ENCODE measurements around the gene COMMD8.
A peak's percentile ranks its signal among the peaks of the same experiment; 100 is the strongest.
"Not testable (repeated sequence)": the region's sequence is repeated elsewhere in the genome, so short reads cannot be mapped to it uniquely, and the experiment has no call there.

The COMMD8 gene
- total RNA-seq = 10.1 to 57.2 (median 29.6) reads per million in 18 experiments

DNA sequence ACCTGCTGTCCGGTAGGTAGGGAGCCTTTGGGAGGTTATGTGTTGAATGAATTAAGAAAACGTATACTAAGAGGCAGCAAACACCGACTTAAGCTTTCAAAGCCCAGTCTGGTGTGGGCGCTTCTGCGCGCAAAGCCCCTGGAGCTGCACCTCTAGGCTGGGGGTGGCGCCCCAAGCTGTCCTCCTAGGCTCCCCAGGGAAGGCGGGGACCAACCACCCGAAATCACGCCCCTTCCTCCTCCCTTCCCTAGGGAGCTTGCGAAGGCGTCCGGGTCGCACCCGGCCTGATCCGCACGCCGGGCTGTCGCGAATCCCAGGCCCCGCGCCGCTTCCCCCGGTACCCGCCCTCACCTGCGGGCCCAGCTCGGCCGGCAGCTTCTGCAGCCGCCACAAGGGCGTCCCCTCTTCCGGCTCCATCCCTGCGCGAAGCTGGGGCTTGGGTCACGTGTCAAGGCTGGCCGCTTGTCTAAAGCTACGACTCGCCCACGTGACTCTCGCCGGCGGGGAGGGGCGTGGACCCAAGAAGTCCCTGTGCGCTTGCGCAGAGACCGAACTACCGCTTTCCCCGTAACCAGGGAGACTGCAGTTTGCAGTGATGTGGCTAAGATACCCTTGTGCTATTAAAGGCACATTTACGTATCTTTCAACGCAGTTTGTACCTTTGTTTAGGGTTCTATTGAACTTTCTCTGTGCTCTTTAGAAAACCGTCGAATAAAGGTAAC is at the start of gene COMMD8:
COMMD8 (minus strand) TSS at position 468 of the 722 bp plus-strand sequence; CDS start at position 417, 51 bp downstream.
- peak; percentile 99 for DNase-seq

DNA sequence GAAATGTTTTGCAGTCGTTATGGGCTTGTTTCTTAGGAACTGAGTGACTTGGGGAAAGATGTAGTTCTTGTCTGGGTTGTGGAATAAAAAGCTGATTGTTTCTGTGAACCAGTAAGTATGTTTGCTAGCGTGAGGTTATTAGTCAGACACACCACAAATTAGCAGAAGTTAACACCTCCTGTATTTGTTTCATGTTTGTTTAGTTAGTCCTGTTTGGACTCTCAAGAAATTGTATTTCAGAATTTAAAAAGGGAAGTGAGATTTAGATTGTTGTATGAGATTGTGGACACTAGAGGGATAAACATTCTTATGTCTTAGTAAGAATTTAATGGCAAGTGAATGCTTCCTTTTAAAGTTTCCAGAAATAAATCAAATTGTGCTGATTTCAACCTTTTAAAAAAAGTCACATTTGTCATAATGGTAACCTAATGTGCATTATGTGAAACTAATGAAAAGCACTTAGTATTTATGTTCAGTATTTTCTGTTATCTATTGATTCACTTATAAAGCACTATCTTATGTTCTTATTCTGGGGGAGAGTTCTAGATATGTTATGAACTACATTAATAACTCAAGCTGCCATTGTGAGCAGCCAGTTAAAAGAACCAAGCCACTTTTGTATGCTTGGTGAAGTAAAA is 47.1 kb upstream of the COMMD8 start:
- DNase-seq = peak; percentile 65 to 80

DNA sequence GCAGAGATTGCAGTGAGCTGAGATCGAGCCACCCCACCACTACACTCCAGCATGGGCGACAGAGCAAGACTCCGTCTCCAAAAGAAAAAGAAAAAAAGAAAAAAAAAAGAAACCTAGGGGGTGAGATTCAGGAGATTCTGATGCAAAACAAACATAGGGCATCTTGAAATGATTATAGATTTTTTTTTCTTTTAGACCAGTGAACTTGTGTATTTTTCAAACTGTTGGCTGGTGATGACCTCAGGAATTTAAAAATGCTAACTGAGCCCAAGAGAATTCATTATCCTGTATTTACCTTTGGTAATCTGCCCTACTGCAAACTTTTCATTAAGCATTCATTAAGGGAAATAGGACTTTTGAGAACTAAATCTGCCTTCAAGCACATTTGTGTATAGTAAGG is 42.2 kb upstream of the COMMD8 start:
- DNase-seq = no peak

DNA sequence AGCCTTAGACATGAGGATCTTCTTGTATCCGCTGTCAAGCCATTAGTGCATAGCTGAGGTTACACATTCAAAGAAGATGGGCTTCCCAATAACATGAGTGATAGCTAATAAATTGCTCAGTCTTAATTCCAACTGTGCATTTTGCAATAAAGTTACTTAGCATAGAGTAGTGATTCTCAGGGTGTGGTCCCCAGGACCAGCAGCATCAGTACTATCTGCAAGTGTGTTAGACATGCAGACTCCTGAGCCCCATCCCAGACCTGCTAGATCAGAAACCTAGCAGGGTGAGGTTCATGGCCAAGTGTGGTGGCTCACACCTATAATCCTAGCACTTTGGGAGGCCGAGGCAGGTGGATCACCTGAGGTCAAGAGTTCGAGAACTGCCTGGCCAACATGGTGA is 41.6 kb upstream of the COMMD8 start:
- no peak for DNase-seq

DNA sequence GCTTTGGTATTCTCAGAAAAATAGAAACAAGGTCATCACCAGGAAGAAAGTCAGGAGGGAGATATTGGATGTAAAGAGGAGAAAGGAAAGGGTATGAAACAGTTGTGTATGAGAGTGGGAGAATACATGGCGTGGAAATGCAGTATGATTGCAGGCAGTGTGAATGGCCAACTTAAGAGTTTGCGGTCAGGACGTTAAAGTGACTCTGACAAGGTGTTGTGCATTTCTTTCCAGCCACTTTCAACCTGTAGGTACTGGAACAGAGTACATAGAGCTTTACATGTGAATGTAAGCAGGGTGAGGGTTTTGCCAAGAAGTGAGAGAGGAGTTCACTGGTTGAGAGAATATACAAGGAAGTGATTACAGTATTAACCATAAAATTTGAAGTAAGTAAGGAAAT is 37.3 kb upstream of the COMMD8 start:
- DNase-seq = no peak

DNA sequence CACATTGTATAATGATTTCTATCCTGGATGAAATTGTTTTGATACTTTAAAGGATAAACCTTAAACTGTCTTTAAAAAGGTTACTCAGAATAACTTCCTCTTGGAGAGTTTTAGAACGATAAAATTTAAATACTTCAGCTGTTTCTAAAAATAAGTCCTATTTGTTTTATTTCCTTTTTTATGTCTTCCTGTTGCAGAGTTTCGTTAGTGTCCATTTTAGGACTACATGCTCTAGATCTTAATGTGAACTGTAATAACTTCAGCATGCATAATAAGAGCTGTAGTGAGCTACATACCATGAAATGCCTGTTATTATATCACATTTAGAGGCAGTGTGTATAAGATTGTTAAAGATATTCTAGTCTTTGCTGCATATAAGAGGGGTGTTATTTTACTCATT is 36.2 kb upstream of the COMMD8 start:
- DNase-seq = peak in 1 of 2 donors; percentile 57

DNA sequence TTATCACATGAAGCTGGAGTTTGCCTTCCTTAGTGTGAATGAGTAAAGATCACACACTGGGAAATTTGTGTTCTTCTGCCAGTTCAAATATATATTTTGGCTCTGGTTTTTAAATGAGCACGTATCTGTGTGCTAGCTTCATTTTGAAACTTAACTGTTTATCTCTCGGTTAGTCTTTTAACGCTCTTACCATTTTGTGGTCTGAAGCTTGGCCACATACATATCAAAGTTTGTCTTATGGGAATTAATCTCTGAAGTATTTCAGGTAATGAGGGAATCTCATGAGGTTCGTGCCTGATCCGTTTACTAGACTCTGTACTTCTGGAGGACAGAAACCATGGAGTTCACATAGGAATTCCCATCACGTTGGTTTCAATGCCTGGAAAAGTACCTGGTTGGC is 35.4 kb upstream of the COMMD8 start:
- DNase-seq = no peak

DNA sequence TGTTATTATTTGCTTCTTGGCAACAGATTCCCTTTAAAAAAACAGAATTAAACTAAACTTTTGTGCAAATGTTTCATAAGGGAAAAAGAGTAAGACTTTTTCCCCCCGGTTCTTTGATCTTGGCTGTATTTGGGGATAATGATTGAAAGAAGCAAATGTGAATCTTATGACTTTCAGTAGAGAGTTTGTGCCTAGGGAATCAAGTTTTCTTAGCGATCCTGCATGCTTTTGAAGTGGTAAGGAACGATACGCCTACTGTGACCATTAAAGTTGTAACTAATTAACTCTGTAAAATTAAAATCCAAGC is 30.6 kb upstream of the COMMD8 start:
- DNase-seq = no peak

DNA sequence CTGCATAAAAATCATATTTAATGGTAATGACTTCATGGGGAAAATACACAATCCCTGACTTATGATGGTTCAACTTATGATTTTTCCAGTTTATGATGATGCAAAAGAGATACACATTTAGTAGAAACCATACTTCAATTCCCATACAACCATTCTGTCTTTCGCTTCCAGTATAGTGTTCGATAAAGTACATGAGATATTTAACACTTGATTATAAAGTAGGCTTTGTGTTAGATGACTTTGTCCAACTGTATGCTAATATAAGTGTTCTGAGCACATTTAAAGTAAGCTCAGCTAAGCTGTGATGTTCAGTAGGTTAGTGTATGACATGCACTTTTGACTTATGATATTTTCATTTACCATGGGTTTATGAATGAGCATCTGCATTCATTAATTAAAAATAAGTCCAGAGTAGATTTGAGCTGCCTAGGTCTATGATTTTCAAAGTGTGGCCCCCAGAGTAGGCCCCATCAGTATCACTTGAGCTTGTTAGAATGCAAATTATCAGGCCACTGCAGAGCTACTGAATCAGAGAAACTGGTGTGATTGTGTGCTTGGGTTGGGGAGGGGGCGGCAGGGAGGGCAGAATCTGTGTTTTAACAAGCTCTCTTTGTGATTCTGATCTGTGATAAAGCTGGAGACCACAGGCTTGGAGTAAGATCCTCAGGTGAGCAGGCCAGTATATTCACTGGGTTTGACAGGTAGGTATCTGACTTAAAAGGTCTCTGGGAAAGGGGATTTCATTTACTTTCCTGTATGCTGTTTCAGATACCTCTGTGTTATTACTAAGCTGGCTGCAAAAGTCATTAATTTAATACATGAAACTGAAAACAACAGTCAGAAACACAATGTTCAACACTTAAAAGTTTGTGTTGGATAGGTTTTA is 30.0 kb upstream of the COMMD8 start:
- DNase-seq = no peak

DNA sequence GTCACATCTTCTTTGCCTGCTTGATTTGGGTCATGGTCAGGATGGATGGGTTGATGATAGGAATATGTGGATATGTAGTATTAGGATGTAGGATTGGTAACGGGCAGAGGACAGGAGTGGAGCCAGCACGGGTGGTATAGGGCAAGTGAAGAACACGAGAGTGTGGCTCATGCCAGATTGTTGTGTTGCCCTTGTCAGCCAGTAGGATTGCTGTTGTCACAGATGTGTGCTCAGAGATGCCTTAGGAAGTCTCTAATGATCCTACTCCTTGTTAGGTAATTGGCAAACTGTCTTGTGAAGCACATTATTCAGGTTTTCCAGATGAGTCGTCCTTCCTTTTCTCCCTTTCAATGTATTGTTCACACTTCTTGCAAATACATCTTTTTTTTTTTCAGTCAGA is 27.0 kb upstream of the COMMD8 start:
- DNase-seq = peak in 1 of 2 donors; percentile 29

DNA sequence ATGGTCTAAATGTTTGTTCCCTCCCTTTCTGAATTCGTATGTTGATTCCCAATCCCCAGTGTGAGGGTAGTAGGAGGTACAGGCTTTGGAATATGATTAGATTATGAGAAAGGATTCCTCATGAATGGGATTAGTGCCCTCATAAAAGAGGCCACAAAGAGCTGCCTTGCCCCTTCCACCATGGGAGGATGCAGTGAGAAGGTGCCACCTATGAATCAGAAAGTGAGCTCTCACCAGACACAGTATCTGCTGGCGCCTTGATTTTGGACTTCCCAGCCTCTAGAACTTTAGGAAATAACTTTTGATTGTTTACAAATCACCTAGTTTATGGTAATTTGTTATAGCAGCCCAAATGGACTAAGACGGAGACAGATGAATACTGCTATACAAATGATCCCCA is 25.2 kb upstream of the COMMD8 start:
- no peak for DNase-seq

DNA sequence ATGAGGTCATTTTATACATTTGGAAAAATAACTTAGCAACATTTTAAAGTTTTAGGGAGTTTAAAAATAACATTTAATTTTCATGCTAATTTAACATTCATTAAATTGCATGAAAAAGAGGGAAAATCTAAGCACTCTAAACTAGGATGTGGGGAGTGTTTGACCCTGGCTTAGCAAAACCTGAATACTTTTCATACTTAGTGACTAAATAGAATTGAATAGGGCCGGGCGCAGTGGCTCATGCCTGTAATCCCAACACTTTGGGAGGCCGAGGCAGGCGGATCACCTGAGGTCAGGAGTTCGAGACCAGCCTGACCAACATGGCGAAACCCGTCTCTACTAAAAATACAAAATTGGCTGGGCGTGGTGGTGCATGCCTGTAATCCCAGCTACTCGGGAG is 23.2 kb upstream of the COMMD8 start:
- not testable (repeated sequence) for DNase-seq

DNA sequence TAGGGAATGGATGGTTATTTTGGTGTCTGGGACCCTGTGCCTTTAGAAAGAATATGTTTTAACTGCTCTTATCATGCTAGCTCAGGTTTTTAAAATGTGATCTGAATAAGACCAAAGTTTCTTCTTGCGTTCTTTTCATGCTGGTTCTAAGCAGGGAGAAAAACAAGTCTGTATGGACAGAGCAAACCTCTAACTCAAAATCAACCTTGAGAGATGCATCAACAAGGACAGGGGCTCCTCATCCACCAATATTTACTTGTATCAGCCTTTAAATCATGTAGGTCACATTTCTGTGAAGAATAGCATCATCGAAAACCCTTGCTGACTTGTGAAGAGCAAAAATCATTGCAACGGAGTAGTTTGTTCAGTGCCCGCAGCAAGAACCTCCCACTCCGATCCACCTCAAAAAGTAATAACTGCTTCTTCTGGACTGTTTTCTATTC is 22.8 kb upstream of the COMMD8 start:
- DNase-seq = no peak

DNA sequence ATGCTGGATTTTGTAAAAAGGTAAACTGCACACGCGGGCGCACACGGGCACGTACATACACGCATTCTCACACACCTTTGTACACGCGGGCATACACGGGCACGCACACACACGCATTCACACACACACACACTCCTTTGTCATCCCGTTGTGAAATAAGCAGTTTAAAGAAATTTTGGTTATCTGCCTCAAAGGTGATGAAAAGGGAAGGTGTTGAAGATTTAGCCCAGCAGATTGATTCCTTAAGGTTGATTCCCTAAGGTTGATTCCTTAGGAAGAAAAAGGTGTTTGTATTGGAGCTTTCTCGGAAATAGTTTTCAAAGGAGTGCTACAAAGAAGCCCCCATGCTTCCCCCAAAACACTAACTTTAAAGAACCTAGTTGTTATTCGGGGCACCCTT is 22.3 kb upstream of the COMMD8 start:
- DNase-seq = no peak

DNA sequence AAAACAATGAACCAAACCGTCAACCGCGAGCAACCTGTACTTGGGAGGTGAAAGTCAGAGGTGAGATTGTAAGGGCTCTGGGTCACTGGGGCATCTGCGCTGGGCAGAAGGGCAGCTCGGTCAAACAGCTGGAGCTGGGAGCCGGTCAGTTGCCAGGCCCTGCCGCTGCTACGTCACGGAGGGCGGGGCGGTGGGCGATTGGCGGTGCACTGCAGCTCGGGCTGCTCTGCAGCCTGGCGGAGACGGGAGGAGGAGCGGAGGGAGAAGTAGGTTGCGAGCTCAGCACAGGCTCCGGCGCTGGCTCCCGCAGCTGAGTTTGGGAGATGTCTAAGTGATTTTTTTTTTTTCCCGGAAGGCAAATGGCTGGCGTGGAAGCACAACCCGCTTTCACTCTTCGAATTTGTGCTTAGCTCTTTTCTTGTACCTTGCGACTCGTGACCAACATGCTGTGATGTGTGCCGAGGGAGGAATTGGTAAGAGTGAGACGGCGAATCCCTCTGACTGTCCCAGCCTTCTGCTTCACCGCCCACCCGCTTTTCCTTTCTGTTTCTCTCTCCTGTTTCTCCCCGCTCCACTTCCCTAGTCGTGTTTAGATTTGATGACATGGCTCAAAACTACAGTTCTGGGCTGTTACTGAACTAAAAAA is 21.7 kb upstream of the COMMD8 start, which contains the start of gene ATP10D:
ATP10D (plus strand) TSS at position 229 of the 646 bp plus-strand sequence. CDS start 27,266 bp downstream, outside the sequence.
- peak; percentile 94 to 96 for DNase-seq

DNA sequence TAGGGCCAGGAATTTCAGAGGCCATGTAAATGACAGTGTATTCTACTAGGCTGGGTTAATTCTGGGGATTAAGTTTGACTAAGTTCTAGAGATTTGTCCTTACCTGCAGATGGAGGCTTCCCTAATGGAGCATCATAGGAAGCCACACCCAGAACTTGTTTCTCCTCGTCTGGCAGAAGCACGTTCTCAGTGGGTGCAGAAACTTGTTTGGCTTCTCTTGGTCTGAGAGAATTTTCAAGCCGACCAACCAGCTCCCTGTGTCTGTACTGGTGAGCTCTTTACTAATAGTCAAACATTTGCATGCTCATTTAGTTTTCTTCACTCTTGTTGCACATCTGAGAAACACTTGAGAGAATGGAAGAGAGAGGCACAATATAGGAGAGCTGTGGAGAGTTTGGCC is 20.7 kb upstream of the COMMD8 start:
- no peak for DNase-seq

DNA sequence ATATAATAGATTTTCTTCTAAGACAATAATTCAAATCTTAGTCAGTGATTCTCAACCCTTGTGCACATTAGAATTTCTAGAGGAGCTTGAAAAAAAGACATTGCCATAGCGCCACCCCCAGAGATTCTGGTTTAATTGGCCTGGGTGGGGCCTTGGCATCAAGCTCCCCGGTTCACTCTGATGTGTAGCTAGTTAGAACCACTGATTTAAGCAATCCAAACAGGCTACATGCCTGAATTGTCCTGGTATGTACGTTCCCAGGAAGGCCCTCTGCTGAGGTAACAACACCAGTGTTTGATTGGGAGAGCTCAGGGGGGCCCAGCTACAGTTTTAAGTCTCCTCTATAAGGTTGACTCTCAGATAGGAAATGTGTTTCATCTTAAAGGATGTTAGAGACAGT is 20.2 kb upstream of the COMMD8 start:
- no peak for DNase-seq

DNA sequence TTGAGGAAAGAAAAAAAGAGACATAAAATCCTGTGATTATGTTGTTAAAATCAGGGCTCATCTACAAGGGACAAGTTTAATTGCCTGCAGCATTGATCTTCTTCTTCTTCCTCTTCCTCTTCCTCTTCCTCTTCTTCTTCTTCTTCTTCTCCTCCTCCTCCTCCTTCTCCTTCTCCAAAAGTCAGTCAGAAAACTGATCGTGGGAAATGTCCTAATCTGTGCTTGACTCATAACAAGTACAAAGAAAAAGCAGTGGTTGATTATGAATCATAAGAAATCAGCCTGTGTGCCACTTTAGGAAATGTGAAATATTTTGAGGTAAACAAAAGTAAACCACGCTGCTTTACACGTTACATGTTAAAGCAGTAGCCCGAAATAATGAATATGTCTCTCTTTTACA is 18.8 kb upstream of the COMMD8 start:
- DNase-seq = peak; percentile 50 to 62

DNA sequence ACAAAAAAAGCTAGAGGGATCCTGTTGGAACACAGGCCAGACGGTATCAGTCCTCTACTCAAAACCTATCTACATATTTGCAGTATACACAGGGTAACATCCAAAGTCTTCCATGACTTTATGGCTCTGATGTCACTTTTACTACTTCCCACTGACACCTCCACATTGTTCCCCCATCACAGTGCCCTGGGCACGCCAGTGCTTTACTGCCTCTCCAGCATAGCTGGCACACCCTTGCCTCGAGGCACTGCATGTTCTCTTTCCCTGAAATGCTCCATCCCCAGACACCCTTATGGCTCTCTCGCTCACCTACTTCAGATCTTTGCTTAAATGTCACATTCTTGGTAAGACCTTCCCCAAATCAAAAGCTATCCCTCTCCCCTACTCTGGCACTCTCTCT is 15.3 kb upstream of the COMMD8 start:
- no peak for DNase-seq

DNA sequence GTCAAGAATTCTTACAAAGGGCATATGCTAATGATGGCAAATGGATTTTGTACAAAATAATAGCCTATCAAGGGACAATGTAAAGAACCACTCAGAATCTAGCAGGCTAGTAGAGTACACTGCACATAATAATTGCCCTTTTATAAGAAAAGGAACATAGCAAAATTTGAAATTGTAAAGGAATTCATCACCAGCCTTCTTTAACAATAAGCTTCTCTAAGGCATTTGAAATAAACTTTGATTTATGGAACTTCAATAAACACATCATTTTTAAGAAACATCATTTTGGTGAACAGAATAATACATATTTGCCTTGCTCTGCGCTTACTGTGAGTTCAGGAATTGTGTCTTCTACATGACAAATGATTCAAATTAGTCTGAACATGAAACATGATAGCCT is 11.9 kb upstream of the COMMD8 start:
- no peak for DNase-seq

DNA sequence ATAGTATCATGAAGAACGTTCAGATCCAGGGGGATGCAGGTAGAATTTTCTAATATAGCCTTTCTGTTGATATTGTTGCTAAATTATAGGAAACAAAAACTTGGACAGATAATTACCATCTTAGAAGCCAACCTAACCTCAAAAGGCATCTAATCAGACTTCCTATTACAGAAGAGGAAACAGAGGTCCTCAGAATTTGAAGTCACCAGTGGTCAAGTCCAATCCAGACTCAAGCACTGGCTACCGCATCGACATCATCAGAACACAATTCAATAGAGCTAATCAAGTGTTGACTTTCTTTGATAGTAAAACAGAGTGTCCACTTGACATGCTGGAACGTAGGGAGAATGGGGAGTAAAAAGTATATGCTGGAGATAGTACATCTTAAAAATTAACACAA is 11.3 kb upstream of the COMMD8 start:
- no peak for DNase-seq

DNA sequence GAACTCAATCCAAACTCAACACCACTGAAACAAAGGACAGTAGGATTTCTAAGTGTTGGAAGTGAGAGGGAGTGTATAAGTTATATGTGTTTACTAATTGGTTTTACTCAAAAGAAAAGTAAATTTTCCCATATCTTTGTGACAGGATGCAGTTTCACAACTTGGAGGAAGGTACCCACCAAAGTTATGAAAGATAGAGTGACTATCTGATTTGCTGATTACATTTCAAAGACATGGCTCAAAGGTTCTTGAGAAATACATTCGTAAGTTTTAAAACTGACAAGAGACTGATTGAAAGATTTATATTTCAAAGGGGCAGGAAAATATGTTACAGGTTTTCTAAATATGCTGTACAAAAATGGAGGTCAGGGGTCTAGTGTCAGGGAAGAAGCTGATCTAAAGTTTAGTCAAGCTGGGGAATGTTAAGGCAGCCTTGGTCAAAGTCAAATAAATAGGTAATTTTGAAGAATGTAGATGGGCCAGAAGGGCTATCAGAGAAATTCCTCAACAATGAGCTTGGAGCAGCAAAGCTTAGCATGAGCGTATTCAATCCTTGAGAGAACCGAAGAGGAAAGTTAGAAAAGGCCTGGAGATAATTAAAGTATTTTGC is 9.7 kb upstream of the COMMD8 start:
- no peak for DNase-seq
